WERI-Rb-1 (cell line): ENCODE measurements around the gene RYR2.

ENCODE experiments used
- DNase-seq: peaks from one replicate; pipeline ENCODE4 v3.0.0-alpha.2; 2020
- H3K27ac ChIP-seq: fragments of 250-450 bp; sonication (Bioruptor Pico); 2 replicates; pipeline ENCODE4 v1.5.1; 2020; ENCODE audit warnings: mild to moderate bottlenecking, moderate library complexity
- H3K27me3 ChIP-seq: fragments of 250-450 bp; sonication (Bioruptor Pico); 2 replicates; pipeline ENCODE4 v1.5.1; 2021; ENCODE audit warnings: mild to moderate bottlenecking, low read depth, moderate library complexity; ENCODE audit not compliant: insufficient read depth, severe bottlenecking
- H3K36me3 ChIP-seq: fragments of 250-450 bp; sonication (Bioruptor Pico); 2 replicates; pipeline ENCODE4 v1.5.1; 2020; ENCODE audit warnings: mild to moderate bottlenecking, moderate library complexity
- H3K4me3 ChIP-seq: 2 replicates; pipeline ENCODE4 v1.5.1; 2011; ENCODE audit warnings: low read depth, mild to moderate bottlenecking, control low read depth, low read length
- H3K9me3 ChIP-seq: fragments of 250-450 bp; sonication (Bioruptor Pico); 2 replicates; pipeline ENCODE4 v1.5.1; 2021; ENCODE audit warnings: mild to moderate bottlenecking, moderate library complexity; ENCODE audit not compliant: severe bottlenecking
- TF ChIP-seq, protein P1 (sequence below): IDR thresholded peaks from 2 replicates; pipeline ENCODE4 v1.5.1; 2011; ENCODE audit warnings: low read depth, mild to moderate bottlenecking, control low read depth, inconsistent platforms, low read length

RYR2 gene

DNA sequence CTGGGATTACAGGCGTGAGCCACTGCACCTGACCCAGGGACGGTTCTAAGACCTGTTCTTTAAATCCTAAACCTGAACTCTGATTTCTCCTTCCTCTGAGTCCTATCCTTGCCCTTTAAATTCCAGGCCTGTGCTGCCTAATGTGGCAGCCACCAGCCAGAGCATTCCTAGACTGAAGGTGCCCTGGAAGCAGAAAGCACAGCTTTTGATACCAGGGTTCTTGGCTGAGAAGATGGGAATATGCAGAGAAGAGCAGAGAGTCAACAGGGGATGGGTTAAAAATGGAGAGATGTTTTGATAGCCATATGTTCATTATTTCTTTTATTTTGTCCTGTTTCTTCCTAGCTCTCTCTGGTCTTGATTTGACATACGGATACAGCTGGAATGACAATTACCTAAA lies 49.7 kb downstream of the RYR2 start:
- H3K9me3 ChIP-seq = no peaks in the 10 kb centered on the region
- H3K27me3 ChIP-seq = no peaks in the 10 kb centered on the region
- H3K4me3 ChIP-seq = no peak overlapping the region
- H3K27ac ChIP-seq = no peak overlapping the region
- TF ChIP-seq, protein P1, sequence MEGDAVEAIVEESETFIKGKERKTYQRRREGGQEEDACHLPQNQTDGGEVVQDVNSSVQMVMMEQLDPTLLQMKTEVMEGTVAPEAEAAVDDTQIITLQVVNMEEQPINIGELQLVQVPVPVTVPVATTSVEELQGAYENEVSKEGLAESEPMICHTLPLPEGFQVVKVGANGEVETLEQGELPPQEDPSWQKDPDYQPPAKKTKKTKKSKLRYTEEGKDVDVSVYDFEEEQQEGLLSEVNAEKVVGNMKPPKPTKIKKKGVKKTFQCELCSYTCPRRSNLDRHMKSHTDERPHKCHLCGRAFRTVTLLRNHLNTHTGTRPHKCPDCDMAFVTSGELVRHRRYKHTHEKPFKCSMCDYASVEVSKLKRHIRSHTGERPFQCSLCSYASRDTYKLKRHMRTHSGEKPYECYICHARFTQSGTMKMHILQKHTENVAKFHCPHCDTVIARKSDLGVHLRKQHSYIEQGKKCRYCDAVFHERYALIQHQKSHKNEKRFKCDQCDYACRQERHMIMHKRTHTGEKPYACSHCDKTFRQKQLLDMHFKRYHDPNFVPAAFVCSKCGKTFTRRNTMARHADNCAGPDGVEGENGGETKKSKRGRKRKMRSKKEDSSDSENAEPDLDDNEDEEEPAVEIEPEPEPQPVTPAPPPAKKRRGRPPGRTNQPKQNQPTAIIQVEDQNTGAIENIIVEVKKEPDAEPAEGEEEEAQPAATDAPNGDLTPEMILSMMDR = no peak
- DNase-seq = no peak
- H3K36me3 ChIP-seq = no peaks in the 10 kb centered on the region

DNA sequence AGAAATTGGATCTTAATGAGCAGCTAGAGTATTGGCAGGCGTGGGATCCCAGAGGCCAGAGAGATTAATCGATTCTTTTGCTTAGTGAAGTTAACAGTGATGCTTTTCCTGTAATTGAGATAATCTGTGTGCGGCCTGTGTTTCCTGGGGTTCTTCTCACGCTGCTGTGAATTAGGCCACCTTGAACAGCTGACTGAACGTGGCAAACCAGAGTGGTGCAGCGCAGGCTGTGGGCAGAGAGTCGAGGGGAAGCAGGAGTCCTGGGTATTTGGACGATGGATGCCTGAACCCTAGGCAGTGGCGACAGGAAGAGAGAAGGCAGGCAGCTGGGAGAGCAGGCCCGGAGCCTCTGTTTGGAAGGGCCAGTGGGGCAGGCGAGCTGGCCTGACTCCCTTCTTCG lies 51.7 kb downstream of the RYR2 start:
- peak; percentile 27 for DNase-seq
- H3K27ac ChIP-seq = no peak overlapping the region
- TF ChIP-seq, protein P1 = no peak
- no peaks in the 10 kb centered on the region for H3K9me3 ChIP-seq
- H3K36me3 ChIP-seq = no peaks in the 10 kb centered on the region
- H3K27me3 ChIP-seq = no peaks in the 10 kb centered on the region
- no peak overlapping the region for H3K4me3 ChIP-seq

DNA sequence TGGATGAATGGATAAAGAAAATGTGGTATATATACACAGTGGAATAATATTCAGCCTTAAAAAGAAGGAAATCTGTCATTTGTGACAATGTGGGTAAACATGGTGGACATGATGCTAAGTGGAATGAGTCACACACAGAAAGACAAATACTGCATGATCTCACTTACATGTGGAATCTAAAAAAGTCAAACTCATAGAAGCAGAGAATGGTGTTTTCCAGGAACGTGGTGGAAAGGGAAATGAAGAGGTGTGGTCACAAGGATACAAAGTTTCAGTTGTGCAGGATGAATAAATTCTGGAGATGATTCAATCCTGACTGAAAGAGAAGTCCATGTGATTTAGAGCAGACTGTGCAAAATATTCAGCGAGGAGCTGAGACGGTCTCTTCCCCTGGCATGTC lies 56.6 kb downstream of the RYR2 start:
- H3K9me3 ChIP-seq = no peaks in the 10 kb centered on the region
- no peaks in the 10 kb centered on the region for H3K36me3 ChIP-seq
- no peaks in the 10 kb centered on the region for H3K27me3 ChIP-seq
- no peak for DNase-seq
- TF ChIP-seq, protein P1 = no peak
- H3K4me3 ChIP-seq = no peak overlapping the region
- no peak overlapping the region for H3K27ac ChIP-seq

DNA sequence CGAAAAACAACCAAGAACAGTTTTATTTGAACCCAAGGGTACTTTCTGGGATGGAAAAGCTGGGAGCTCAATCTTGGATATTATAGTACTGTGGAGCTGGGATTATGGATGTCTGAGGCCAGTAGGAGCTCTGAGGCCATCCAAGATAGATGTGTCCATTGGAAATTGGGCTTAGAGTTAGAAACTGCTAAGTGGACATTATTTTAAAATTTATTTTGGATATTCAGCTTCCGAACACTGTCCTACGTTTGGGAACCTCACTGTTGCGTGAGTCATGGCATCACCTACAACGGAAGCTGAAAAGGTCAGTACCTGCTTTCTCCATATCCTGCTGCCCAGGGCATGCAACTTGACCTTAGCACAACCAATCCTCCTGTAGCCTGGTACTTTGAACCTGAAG lies 61.0 kb downstream of the RYR2 start:
- Histone ChIP-seq H3K27ac (no peak overlapping the region), H3K27me3 (no peaks in the 10 kb centered on the region), H3K9me3 (no peaks in the 10 kb centered on the region), H3K4me3 (no peak overlapping the region), H3K36me3 (no peaks in the 10 kb centered on the region)
- TF ChIP-seq, protein P1 = no peak
- no peak for DNase-seq

DNA sequence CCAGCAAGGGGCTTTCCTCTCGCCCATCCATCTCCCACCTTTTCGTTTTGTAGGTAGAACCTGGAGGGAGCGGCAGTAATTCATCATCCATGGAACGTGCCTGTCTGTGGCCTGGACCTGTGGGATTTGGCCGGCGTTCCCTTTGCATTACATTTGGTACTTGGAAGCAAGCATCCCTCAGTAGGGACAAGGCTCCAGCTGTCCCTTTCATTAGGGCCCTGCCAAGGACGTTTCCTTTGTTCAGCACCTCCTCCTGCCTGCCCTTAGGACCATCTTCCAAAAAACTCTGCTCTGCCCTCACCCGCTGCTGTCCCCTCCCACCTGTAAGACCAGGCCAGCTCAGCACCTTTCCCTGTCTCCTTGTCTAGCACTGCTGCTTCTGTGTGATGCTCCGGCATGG lies 62.1 kb downstream of the RYR2 start:
- DNase-seq = no peak
- no peak overlapping the region for H3K27ac ChIP-seq
- TF ChIP-seq, protein P1 = no peak
- H3K9me3 ChIP-seq = no peaks in the 10 kb centered on the region
- H3K27me3 ChIP-seq = no peaks in the 10 kb centered on the region
- no peaks in the 10 kb centered on the region for H3K36me3 ChIP-seq
- no peak overlapping the region for H3K4me3 ChIP-seq

DNA sequence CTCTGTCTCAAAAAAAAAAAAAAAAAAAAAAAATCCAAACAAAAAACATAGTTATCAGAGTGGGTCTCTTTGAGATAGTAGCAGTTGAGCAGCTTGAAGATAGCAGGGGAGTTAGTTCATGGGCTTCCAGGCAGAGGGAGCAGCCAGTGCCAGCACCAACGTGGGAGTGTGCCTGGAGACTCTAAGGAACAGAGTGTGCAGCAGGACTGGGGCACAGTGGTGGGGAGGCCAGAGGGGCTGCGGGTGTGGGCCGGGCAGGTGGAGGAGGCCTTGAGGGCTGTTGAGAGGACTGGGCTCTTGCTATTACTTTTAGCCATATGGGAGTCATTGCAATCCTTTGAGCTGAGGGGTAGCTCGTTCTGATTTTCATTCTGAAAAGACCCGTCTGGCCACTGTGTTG lies 63.8 kb downstream of the RYR2 start:
- Histone ChIP-seq H3K36me3 (no peaks in the 10 kb centered on the region), H3K27ac (no peak overlapping the region), H3K9me3 (no peaks in the 10 kb centered on the region), H3K27me3 (no peaks in the 10 kb centered on the region), H3K4me3 (no peak overlapping the region)
- TF ChIP-seq, protein P1 = no peak
- no peak for DNase-seq
